DMS53 treated with DMSO at 0.1 percent for 48 hours (cell line): ENCODE results near the gene RNF151.
A peak's percentile ranks its signal among the peaks of the same experiment; 100 is the strongest.

ENCODE experiments used
- DNase-seq: peaks from one replicate; lab custom pipeline; 2025; ENCODE audit not compliant: unreplicated experiment; lab: John Stamatoyannopoulos, UW

The RNF151 gene

DNA sequence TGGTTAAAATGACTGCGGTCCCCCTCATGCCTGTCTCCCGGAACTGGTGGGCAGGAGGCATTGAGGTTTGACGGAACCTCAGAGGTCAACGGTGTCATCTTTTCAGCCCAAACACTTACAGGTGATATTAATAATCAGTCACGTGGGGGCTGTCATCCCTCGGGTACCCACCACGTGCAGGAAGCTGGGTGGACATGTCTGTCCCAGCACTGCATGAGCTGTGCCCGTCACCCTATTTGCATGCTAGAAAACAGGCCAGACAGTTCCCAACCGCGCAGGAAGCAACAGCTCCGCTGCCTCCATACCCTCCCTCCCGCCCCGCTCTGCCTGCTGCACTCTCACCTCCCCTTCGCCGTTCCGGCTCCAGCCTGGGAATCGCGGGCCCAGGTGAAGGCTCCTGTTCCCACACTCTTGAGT is 24.5 kb downstream of the RNF151 start:
- peak; percentile 19 for DNase-seq

DNA sequence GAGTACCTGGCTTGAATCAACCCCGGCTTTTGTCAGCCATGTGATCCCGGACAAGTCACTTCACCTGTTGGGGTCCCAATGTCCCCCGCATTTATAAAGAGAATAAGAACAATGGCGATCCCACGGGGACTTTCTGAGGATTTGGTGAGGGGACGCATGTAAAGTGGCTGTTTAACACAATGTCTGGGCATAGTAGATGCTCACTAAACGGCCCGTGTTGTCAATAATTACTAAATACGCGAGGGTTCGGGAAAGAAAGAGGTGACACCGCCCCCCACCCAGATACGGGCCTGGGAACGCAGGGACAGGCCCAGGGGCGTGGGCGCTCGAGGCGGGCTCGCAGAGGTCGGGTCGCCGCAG is 24.9 kb downstream of the RNF151 start:
- DNase-seq: no peak

DNA sequence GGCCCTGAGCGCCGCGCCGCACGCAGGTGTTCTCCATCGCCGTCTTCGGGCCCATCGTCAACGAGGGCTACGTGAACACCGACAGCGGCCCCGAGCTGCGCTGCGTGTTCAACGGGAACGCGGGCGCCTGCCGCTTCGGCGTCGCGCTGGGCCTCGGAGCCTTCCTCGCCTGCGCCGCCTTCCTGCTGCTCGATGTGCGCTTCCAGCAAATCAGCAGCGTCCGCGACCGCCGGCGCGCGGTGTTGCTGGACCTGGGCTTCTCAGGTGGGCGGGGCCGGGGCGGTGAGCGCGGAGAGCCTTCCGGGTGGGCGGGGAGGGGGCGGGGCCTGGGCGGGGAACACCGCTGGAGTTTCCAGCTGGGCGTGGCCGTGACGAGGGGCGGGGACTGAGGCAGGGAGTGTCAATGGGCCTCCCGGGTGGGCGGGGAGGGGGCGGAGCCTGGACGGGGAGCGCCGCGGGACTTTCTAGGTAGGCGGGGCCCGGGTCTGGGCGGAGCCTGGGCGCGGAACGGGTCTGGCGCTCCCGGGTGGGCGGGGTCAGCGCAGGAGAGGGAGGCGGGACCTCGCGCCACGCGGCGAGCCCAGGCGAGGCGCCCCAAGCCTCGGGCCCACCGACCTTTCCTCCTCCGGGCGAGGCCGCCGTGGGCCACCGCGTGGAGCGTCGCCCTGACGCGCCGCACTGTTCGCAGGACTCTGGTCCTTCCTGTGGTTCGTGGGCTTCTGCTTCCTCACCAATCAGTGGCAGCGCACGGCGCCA is 25.5 kb downstream of the RNF151 start:
- peak; percentile 64 for DNase-seq

DNA sequence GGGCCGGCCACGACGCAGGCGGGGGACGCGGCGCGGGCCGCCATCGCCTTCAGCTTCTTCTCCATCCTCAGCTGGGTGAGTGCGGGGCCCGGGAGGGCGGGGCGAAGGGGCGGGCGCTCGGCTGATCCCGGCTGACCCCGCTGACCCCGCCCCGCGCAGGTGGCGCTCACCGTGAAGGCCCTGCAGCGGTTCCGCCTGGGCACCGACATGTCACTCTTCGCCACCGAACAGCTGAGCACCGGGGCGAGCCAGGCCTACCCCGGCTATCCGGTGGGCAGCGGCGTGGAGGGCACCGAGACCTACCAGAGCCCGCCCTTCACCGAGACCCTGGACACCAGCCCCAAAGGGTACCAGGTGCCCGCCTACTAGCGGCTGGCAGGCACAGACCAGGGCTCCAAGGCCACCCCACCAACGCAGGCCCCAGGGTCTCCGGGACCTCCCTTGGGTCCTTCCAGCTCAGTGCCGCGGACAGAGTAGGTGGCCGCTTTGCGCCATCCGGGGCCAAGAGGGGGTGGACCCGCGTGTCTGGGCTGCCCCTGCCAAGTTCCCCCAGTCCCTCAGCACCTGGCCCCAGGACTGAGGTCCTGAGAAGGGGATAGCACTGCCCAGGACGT is 26.2 kb downstream of the RNF151 start:
- DNase-seq: no peak

DNA sequence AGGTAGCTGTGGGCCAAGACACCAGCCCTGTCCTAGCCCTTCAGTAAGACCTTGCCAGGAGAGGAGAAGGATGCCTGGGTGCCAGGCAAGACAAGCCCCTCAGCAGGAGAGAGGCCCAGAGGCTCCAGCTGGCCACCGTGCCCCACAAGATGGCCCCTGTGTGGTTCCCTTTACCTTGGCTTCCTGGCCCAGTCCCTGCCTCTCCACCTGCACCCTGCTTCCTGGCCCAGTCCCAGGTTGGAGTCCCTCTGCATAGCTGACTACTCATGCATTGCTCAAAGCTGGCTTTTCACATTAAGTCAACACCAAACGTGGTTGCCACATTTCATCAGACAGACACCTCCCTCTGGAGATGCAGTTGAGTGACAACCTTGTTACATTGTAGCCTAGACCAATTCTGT is 27.1 kb downstream of the RNF151 start:
- DNase-seq: peak; percentile 51

DNA sequence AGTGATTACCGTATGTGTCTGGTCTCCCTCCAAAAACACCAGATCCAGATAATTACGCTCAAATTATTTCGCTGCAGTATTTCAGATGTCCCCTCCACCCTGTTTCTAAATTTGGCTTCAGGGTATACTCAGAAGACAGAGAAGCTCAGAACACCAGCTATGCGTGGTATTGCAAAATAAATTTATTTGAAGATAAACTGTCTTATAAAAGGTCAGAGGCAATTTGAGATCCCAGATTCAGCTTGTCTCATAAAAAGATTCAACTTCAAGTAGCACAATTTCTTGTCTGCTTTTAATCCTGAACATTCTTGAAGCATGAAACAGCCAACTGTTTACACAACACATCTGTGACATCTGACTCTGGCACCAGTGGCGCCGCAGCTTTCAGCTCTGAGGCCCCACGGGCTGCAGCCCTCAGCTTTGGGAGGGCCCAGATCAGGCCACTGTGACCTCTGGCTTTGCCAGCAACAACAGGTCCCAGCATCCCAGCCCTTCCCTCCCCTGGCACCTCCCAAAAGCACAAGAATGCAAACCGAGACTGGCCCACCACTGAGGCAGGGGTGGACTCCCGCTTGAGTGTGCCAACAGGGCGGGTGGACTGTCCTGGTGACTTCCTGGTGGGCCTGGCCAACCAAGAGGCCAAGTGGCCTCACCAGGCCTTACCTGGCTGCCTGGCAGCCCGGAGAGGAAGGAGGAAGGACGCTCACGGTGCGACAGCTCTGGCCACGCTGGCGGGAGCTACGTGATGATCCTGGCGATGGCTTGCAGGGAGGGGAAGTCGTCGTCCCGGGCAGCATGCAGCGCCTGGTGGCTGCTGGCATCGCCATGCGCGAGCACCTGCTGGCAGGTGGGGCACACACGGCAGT is 31.1 kb downstream of the RNF151 start:
- DNase-seq: no peak

DNA sequence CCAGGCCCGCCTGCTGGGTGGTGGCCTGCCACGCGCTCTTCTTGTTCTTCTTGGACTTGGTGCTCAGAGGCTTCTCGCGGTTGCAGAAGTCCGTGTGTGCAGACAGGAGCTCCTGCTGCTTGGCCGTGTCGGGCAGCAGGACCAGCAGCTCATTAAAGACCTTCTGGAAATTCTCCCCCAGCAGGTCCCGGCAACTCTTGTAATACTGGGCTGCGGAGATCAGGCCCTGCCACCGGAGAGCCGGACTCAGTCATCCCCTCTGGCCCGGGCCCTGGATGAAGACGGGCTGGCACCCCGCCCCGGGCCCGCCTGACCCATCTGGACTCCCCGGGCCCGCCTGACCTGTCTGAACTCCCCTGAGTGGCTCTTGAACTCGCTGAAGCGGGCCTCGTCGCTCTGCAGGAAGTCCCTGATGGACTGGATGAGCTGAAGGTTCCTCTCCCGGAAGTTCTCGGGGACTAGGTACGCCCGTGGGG is 31.7 kb downstream of the RNF151 start:
- no peak for DNase-seq

DNA sequence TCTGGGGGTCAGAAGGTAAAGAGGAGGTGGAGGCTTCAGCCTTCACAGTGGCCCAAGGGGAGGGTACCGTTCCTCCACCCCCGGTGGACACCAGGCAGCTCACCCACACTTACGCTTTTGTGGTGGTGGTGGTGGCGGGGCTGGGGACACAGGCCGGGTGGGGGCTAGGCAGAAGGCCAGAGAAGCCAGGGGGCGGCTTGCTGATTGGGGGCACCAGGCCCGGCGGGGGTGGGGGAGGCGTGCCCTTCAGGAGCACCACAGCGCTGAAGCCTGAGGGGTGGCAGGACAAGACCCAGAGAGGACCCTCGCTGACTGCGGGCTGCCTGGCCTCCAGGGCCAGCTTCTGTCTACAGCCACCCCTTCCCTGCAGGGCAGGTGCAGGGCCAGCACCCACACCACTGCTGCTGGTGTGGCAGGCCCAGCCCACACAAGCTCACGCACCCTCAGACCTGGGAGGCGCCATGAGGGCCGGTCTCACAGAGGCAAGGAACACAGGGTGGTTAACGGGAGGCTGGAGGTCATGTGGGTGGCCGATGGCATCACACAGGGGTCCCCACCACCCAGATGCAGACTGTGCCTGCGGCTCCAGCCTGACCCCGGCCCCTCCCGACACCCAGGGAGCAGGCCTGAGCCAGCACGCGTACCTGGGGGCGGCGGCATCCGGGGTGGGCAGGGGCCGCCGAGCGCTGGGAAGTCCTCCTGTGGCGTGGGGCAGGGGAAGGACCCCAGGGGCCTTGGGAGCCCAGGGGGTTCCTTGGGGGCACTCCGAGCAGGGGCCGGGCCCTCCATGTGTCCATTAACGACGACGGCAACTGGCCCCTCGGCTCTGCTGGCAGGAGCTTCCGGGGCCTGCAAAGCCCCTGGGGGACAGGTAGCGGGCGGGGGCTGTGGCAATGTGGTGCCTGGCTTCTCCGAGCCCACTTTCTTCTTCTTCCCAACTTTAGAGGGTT is 32.5 kb downstream of the RNF151 start:
- no peak for DNase-seq

DNA sequence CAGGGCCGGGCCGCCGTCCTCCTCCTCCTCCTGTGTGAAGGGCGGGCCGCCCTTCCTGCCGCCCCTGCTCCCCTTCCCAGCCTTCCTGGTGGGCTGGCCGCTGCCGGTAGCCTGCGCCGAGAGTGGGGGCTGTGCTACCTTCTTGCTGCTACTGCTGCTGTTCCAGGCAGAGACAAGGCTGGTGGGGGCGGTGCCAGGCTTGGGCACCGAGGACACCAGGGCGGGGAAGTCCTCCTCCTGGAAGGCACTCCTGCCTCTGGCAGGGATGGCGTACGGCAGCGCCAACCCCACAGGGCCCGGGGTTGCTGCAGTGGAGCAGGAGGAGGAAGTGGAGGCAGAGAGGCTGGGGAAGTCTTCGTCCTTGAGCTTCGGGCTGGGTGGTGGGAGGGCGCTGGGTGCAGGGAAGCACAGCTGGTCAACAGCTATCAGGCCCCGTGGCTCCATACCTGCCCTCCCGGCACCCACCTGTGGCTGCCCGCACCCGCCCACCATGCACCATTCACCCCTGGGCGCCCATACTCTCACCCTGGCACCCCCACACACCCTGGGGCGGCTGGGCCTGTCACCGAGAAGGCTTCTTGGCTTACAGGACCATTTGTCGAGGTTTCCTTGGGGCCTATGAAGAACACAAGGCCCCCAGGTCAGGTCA is 33.3 kb downstream of the RNF151 start:
- DNase-seq: no peak

DNA sequence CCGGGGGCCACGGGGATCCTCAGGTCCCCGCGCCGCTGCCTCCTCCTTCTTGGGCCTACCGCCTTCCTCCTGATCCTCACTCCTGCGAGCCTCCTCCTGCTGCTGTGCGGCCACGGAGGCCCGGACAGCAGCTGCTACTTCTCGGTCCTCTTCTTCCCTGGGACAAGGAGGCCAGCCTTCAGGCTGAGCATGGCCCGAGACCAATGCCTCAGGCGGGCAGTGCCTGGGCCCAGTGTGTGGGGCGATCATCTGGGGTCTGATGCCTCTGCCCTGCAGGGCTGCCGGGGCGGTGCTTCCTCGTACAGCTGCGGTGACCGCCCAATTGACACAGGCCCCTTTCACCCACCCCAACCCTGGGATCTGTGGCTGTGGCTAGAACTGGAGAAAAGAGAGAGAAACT is 34.4 kb downstream of the RNF151 start:
- DNase-seq: no peak

DNA sequence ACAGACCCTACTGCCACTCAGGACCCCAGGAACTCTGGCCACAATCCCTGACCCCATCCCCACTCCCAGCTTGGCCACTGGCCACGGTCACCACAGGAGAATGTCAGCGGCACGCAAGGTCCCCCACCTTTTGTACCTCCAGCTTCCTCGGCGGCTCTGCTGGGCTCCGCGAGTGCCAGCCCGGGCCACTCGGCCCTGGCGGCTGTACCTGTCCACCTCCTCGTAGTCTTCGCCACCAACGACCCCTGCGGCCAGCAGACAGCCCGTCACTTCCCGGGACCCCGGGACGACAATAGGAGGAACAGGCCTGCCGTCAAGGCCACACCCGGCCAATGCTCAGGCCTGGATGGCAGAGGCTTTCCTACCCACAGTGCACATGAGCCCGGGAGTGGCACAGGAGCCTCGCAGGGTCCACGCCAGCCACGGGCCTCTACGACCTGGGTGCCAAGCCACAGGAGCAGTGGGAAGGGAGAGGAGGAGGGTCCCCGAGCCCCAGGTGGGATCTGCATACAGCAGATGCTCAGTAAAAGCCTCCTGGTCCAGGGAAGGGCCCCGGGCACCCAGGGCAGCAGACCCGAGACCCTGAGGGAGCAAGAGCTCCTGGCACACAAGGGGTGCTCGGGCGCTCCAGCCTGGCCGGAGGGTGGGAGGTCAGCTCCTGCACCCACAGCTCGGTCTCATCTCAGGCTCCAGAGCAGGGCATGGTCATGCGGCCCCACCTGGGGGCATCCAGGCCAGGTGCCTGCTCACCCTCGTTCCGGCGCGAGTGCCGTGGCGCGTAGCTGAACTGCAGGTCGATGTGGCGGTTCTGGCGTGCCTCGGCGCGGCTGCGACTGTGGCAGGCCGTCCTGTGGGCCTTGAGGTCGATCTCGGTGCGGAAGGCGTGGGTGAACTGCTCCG is 35.0 kb downstream of the RNF151 start:
- DNase-seq: no peak

DNA sequence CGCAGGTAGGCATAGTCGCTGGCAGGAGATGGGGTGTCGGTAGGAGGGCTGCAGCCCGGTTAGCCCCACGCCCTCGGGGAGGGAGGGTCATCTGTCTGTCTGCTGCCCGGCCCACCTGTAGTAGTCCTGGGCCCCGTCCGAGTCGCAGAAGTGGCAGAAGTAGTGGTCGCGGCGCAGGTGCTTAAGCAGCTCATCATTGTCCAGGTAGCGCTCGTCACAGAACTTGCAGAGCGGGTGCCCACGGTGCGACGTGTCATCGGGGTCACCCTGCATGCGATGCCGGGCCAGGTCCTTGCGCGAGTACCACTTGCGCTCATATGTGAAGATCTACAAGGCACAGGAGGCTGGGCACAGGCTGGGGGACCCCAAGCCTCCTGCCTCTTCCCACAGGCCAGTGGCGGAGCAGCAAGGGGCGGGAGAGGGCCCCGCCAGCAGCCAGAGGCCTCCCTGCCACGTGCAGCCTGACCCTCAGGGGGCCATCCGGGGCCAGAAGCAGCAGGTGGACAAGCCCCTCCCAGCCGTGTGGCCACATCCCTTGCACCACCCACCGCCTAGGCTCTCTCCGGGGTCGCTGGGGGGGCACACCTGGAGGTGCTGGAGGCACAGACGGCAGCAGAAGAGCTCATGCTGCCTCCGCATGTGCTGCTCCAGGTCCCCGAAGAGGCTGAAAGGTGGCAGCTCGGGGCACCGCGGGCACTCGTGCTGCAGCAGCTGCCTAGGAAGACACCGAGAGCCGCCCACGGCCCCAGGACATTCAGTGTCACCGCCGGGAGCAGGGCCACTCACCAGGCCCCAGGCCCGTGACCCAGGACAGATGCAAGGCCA is 36.0 kb downstream of the RNF151 start:
- DNase-seq: no peak

DNA sequence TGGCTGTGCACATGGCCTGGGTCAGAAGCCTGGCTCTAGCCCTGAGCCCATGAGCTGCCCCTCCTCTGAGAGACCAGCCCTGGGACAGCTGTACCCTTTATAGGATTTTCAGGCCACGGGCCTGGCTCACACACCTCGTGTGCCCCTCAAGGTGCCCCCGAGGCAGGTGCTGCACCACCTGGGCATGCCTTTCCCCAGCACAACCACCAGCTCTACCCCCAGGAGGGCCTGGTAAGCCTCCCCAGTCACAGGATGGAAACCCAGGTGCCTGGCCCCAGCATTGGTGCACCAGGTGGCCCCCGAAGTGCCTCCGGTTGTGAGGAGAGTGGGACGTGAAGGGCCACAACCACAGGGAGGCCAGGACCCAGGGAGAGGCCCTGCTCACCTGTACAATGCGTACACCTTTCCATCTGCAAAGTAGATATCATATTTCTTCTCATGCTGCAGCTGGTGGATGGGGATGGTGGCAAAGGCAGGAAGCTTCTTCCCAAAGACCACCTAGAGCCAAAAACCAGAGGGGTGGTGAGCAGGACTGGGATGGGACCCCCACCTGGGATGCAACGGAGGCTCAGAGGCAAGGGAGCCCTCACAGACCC is 36.7 kb downstream of the RNF151 start:
- no peak for DNase-seq

DNA sequence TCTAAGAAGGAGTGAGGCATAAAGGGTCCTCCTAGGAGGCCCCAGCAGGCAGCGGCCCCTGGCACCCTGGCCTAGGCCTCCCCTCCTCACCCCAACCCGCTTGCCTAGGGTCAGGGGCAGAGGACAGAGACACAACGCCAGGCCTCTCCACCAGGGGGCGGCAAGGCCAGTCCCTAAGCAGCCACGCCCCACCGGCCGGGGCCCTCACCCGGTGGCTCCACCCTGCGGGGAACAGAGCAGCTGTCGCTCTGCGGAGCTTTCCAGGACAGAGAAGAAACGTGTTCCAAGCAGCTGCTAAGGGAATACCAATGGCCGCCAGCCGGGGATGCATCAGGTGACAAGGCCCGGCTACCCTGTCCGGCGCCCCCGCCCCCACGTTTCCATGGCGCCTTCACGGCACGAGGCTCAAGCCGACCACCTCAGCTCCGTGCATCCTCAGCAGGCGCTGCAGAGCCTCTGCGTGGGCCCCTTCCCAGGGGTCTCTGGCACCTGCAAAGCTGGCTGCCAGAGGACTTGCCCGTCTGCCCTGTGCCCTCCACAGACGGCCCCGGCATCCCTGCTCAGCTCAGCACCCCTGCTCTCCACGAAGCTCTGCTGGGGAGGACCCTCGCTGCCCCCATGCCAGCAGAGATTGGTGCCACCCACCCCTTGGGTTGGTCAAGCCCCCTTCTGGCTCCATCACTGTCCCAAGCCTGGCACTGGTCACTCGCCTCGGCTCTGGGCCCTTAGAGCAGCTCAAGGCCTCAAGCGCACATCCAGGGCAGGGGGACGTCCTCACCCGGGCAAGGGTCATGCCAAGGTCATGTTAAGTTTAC is 37.4 kb downstream of the RNF151 start:
- peak; percentile 86 for DNase-seq

DNA sequence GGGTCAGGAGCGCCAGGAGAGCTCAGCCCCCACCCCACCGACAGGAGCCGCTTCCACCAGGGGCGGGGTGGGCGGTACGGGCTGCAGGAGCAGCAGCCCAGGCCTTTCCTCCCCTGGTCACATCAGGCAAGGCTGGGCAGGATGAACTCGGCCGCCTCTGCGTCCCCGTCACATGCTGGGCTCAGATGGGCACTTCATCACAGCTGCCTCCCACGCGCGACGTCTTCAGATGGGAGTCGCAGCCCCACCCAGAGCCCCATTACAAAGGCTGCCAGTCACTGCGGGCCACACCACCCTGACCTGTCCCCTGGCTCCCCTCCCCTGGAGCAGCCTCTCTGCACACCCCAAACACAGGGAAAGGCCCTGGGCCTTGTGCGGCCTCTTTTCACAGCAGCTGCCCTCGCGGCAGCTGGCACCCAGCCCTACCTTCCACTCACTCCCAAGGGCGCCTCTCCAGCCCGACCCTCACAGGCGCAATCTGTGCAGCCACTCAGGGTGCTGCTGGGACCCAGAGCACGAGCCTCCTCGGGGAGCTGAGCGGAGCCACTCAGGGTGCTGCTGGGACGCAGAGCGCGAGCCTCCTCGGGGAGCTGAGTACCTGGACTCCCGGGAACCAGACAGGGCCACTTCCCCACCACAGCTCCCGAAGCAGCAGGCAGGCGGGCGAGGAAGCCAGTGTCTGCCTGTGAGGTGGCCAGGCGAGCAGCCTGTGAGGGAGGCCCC is 38.3 kb downstream of the RNF151 start:
- DNase-seq: no peak

DNA sequence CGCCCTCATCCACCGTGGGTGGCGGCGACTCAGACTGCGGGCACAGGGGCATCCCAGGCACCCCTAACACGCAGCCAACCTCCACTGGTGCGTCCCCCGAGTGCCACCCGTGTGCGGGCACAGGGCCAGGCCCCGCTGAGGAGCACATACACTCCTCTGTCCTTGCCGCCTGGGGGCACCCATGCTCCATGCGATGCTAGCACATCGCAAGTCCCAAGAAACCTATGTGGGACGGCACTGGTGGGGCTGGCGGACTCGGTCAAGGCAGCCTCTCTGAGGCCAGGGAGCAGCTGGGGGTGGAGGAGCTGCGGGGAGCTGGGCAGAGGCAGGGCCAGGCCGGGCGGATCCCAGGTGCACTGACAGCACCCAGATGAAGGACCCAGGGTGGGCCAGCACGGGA is 39.0 kb downstream of the RNF151 start:
- DNase-seq: no peak
